ENCODE measurements around the gene GLB1L3.

- TF ChIP-seq CTCF (IDR thresholded peaks at IDR 0.05) (no peak), POLR2A (IDR thresholded peaks at IDR 0.05) (no peak)
These were observed 63.6 kb downstream of the GLB1L3 start for GRCh38 chr11:134339756-134340155.
